ENCODE measurements around the gene GPC6.

GPC6 gene

GRCh38 chr13:94030415-94031119, 804.0 kb downstream of the GPC6 start:
- TF ChIP-seq POLR2AphosphoS5 (IDR thresholded peaks at IDR 0.05; ENCODE audit: low read depth) (no peak), SPI1 (IDR thresholded peaks at IDR 0.05; ENCODE audit: borderline replicate concordance, low read depth) (no peak), GABPA (IDR thresholded peaks at IDR 0.05; ENCODE audit: low read depth) (no peak), REST (IDR thresholded peaks at IDR 0.05; ENCODE audit: insufficient replicate concordance, low read depth) (no peak), CTCF (IDR thresholded peaks at IDR 0.05; ENCODE audit: insufficient read depth, low read length) (no peak)
- Histone ChIP-seq H3K4me3 (replicated peaks; ENCODE audit: insufficient read depth, low read length) (no peak overlapping the region), H3K27ac (replicated peaks) (no peak overlapping the region), H3K27me3 (ENCODE audit: insufficient read depth, poor library complexity, severe bottlenecking) (no peaks in the 10 kb centered on the region)
- no peak for DNase-seq (ENCODE audit: low read depth in 1 of 2, low spot score in 1 of 2)

- no peak for TF ChIP-seq GABPA (IDR thresholded peaks at IDR 0.05; ENCODE audit: low read depth)
- no peak for TF ChIP-seq POLR2AphosphoS5 (IDR thresholded peaks at IDR 0.05; ENCODE audit: low read depth)
- no peak for TF ChIP-seq REST (IDR thresholded peaks at IDR 0.05; ENCODE audit: insufficient replicate concordance, low read depth)
- no peak for TF ChIP-seq SPI1 (IDR thresholded peaks at IDR 0.05; ENCODE audit: borderline replicate concordance, low read depth)
- TF ChIP-seq CTCF (IDR thresholded peaks at IDR 0.05; ENCODE audit: insufficient read depth, low read length) = no peak
These were observed 805.0 kb downstream of the GPC6 start for GRCh38 chr13:94031609-94032008.

GRCh38 chr13:94033098-94033497, 806.5 kb downstream of the GPC6 start:
- no peak overlapping the region for H3K27ac ChIP-seq (replicated peaks)
- TF ChIP-seq SPI1 (IDR thresholded peaks at IDR 0.05; ENCODE audit: borderline replicate concordance, low read depth) = no peak
- TF ChIP-seq CTCF (IDR thresholded peaks at IDR 0.05; ENCODE audit: insufficient read depth, low read length) = no peak
- no peak for TF ChIP-seq POLR2AphosphoS5 (IDR thresholded peaks at IDR 0.05; ENCODE audit: low read depth)
- no peak for TF ChIP-seq GABPA (IDR thresholded peaks at IDR 0.05; ENCODE audit: low read depth)
- no peak for TF ChIP-seq REST (IDR thresholded peaks at IDR 0.05; ENCODE audit: insufficient replicate concordance, low read depth)
- DNase-seq (ENCODE audit: low read depth in 1 of 2, low spot score in 1 of 2) = no peak
- no peaks in the 10 kb centered on the region for H3K27me3 ChIP-seq (ENCODE audit: insufficient read depth, poor library complexity, severe bottlenecking)
- H3K4me3 ChIP-seq (replicated peaks; ENCODE audit: insufficient read depth, low read length) = no peak overlapping the region

More at GRCh38 chr13:94031609-94032008, 805.0 kb downstream of the GPC6 start:
- DNase-seq (ENCODE audit: low read depth in 1 of 2, low spot score in 1 of 2) = no peak
- no peak overlapping the region for H3K4me3 ChIP-seq (replicated peaks; ENCODE audit: insufficient read depth, low read length)
- no peaks in the 10 kb centered on the region for H3K27me3 ChIP-seq (ENCODE audit: insufficient read depth, poor library complexity, severe bottlenecking)
- H3K27ac ChIP-seq (replicated peaks) = no peak overlapping the region

All from HL-60 (cell line).